HG03571 (cell line): Measurements from ENCODE around the gene AKNA.

Source experiments
- ATAC-seq: cut with Tn5 transposase; IDR thresholded peaks from one replicate; pipeline ENCODE4 v1.9.1; 2021; ENCODE audit not compliant: unreplicated experiment

The AKNA gene

DNA sequence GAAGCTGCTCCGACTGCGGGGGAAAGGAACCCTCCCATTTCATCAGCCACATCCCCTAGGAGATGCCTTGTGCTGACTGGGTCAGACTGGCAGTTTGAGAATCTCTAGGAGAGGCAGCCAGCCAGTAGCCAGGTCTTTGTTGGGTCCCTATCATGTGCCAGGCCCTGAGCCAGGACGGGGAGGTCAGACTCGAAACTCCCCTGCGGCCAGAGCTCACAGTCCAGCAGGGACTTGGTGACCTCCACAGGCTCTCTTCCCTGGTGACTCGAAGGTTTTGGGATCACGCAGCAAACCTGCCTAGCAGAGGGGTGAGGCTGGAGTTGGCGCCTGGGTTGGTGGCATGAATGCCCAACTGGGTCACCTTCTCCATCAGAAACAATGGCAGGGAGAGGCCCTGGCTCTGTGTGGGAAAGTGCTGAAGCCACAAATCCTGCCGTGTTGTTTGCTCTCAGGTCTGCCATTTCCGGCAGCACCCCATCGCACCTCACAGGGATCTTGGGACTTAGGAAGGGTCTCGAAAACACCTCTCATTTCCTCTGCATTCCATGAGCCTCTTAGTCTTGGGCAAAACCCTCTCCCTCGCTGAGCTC, 79.3 kb downstream of the AKNA start:
- no peak for ATAC-seq

DNA sequence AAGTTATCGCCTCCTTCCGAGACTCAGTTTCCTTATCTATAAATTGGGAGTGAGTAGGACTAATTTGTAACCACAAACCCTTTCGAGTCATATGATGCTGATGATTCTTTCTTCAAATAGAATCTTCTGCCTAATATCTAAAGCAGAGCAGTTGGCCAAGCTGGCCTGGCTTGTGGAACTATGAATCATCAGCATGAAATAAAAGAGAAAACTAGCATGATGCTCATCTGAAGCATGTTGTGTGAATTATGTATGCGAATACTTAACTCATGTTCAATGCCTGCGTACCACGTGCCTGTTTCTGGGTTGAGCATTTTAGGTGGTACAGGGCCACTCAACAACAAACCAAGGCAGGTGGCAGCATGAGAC, 79.9 kb downstream of the AKNA start:
- no peak for ATAC-seq

DNA sequence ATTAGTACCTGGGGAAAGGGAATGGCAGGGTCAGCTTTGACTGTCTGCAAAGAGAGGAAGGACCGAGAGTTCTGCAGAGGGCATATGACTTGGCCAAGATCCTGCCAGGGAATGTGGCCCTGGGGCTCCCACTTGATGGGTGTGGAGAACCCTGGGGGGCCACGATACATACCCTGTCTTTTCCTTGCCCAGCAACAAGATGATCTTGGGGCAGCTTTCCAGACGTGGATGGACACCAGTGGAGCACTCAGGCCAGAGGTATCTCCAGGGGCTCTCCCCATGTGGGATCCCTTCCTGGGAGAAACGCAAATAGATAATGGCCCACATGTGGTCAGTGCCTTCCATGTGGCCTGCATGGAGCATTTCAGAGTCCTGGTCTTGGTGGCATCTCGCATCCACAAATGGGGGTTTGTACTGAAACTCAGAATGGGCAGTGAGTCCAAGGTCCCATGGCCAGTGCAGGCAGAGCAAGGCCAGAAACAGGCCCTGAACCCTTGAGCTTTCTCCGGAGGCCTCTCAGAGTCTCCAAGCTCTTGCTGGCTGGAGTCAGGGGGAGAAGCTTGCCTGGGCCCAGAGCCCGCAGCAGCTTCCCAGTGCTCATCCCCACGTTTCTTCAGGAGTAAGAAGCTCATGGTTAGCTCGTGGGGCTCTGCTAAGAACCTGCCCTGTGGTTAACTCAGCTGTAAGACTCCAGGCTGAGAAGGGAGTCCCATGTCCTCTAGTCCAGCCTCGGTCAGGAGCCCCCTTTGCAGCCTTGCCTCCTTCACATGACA, 83.2 kb downstream of the AKNA start:
- ATAC-seq = no peak

DNA sequence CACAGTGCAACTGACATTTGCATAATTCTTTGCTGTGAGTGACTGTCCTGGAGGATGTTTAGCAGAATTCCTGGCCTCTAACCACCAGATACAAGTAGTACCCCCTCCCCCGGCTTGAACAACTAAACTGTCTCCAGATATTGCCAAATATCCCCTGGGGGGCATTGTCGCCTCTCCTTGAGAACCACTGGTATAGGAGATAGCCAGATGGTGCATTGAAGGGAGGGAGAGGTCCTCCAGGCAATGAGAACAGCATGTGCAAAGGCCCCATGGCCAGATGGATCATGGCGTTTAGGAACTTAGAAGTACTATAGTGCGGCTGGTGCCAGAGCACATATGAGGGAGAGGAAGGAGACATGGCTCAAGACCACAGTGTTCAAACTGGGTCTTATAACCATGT, 83.8 kb downstream of the AKNA start:
- ATAC-seq = no peak

DNA sequence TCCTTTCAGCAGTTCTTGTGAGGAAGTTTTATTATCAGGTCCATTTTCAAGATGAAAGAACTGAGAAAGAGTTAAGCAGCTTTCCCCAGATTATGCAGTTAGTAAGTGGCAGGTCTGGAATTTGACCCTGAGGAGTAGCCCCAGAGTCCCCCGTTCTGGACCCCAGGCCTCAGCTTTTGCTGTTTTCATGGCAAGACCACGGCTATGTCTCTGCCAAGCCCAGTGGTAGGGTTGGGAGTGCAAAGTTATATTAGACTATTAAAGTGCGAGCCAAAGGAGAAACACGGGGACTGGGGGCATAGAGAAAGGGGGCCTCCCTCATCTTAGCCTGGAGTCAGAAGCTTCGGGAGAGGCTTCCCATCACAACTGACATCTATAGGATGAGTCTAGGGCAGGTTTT, 84.2 kb downstream of the AKNA start:
- ATAC-seq = no peak

- no peak for ATAC-seq
Observed at GRCh38 chr9:114302727-114303126, 85.1 kb downstream of the AKNA start.

GRCh38 chr9:114301798-114302565, 85.8 kb downstream of the AKNA start:
- ATAC-seq = no peak

DNA sequence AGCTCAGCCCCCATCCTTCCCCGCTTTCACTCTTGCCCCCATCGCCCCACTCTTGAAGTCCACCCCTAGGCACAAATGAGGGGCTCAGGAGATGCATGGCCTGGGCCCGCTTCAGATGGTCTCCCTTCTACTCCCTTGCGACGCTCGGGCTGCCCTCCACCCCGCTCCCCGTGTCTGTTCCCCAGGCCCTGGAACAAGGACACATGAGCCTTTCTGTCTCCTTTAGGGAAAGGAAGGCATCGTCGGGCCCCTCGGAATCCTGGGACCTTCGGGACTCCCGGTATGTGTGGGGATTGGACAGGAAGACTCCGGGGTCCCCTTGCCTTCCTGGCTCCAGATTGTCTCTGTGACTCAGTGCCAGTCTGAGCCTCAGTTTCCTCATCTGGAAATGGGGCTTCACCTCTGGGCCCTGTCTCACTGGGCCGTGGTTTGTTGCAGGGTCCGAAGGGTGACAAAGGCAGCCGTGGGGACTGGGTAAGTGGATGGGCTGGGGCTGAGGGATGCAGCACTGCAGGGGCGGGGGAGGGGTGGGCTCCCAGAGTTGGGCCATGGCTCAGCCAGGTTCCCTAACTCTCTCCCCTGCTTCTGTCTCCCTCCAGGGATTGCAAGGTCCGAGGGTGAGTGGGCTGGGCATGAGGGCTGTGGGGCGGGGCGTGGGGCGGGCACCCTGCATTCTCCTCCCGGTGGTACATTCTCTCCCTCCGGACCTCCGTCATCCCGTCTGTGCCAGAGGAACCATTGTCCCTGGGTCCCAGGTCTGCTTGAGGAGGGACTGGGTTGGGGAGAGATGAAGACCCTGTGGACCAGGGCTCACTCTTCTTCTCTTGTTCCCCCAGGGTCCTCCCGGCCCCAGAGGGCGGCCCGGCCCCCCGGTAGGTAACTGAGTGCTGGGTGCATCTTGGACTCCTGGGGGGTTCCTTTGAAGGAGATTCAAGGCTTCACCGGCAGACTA, 86.7 kb downstream of the AKNA start:
- ATAC-seq = no peak

- no peak for ATAC-seq
Observed at GRCh38 chr9:114300153-114300845, 87.5 kb downstream of the AKNA start.

DNA sequence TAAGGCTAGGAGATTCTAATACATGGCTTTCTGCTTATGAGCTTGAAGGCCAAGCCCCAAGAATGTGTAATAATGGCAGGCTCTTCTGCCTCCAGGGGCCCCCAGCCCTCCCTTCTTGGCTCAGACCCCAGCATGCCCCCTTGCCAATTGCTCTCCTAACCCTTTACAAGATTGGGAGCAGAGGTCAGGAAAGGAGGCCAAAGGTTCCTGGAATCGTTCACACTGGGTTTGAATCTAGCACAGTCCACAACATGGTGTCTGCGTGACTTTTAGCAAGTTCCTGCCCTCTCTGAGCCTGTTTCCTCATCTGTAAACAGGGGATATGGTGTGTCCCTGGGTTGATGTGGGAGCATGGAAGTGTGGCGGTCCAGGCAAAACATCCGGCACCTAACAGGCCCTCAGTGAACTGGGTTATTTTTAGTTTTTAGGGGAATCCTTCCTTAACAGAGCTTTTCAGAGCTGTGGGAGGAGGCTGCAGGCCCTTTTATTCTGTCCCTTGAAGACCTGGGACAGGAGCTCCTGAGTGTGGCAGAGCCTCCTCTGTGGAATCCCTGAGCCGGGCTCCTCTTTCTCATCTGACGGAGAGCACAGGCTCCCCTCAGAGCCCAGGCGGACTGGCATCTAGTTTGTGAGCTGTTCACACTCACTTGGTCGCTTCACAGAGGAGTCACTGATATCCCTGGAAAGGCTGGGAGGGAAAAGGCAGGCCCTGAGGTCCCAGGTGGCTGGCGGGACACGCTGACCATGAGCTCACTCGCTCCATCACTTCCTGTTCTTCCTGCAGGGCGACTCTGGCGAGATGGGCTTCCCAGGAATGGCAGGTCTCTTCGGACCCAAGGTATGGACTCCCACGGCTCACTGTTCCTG, 88.3 kb downstream of the AKNA start:
- no peak for ATAC-seq

DNA sequence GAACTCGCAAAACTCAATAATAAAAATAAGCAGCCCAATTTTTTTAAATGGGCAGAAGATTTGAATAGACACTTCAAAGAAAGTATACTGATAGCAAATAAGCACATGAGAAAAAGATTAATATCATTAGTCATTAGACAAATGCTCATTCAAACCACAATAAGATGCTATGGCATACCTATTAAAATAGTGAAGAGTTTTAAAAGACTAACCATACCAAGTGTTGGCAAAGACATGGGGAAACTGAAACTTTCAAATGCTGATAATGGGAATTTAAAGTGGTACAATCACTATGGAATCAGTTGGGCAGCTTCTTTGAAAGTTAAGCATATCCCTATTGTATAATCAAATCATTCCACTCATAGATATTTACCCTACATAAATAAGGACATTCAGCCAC, 91.4 kb downstream of the AKNA start:
- no peak for ATAC-seq

DNA sequence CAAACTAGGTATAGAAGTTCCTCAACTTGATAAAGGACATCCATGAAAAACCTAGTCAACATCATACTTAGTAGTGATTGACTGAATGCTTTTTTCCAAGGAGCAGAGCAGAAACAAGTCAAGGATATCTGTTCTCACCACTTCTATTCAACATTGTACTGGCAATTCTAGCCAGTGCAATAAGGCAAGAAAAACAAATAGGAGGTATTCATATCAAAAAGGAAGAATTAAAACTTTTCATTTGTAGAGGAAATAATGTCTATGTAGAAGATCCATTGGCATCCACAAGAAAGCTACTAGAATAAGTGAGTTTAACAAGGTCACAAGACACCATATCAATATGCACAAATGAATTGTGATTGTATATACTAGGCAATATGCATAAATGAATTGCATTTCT, 93.1 kb downstream of the AKNA start:
- ATAC-seq = no peak

GRCh38 chr9:114291886-114292590, 95.7 kb downstream of the AKNA start:
- ATAC-seq = no peak

- ATAC-seq = no peak
Observed at GRCh38 chr9:114291064-114291474, 96.7 kb downstream of the AKNA start.

- ATAC-seq = no peak
Observed at GRCh38 chr9:114290561-114290986, 97.2 kb downstream of the AKNA start.

GRCh38 chr9:114289571-114290481, 98.0 kb downstream of the AKNA start:
- no peak for ATAC-seq

GRCh38 chr9:114289106-114289505, 98.7 kb downstream of the AKNA start:
- ATAC-seq = no peak
